ENCODE results near the gene SEMA6A. TPM values are rescaled to one million over a fixed set of nuclear protein-coding genes. Genes with fewer than 3 reads are reported as not detected.

The SEMA6A gene
- total RNA-seq, 2 experiments from 2014 or later, result not detected

DNA sequence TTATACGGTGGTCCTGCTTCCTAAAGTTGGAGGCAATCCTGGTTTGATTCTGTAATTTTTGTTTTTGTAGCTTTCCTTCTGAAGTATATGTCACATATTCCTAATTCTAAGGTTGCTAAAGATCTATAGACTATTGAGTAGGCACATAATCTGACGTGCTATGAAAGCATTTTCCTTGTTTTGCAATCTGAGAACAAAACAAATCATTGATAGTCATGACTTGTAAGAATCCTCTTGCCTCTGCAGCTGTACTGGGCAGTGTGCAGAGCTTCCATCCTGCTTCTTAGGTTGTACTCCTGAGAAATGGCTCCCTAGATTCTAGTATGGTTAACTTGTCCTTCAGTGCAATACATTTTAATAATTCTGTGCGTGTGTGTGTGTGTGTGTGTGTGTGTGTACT is 35.4 kb downstream of the SEMA6A start:
- DNase-seq, result no peak
- H3K4me1 ChIP-seq (ENCODE audit: insufficient read depth, low read length), result no peaks in the 10 kb centered on the region
- peaks cover 0 to 4% of the 10 kb centered on the region in 2 experiments for H3K9me3 ChIP-seq (ENCODE audit: control insufficient read depth in 1 of 2, insufficient read depth in 1 of 2, low read length in 2 of 2)
- no peaks in the 10 kb centered on the region for H3K36me3 ChIP-seq (ENCODE audit: insufficient read depth, low read length)
- ChIA-PET CTCF (no interaction called here), POLR2A (no interaction called here)
- no peak for ATAC-seq (ENCODE audit: poor library complexity)
- Mint-ChIP-seq H3K27ac (no peak overlapping the region), H3K9me3 (no peaks in the 10 kb centered on the region), H3K27me3 (no peaks in the 10 kb centered on the region), H3K4me3 (no peak overlapping the region), H3K4me1 (ENCODE audit: low read depth) (no peaks in the 10 kb centered on the region), H3K36me3 (ENCODE audit: low read depth) (no peaks in the 10 kb centered on the region)
- intact Hi-C loops (cut with DNase I, micrococcal nuclease), result no loop called here
- H3K4me3 ChIP-seq (ENCODE audit: low read length), result no peak overlapping the region
- H3K27ac ChIP-seq (ENCODE audit: low read depth in 1 of 2, low read length in 2 of 2), result no peak overlapping the region
- H3K27me3 ChIP-seq (ENCODE audit: control insufficient read depth in 1 of 2, insufficient read depth in 2 of 2, low read length in 2 of 2), result no peaks in the 10 kb centered on the region
- TF ChIP-seq, protein P1, sequence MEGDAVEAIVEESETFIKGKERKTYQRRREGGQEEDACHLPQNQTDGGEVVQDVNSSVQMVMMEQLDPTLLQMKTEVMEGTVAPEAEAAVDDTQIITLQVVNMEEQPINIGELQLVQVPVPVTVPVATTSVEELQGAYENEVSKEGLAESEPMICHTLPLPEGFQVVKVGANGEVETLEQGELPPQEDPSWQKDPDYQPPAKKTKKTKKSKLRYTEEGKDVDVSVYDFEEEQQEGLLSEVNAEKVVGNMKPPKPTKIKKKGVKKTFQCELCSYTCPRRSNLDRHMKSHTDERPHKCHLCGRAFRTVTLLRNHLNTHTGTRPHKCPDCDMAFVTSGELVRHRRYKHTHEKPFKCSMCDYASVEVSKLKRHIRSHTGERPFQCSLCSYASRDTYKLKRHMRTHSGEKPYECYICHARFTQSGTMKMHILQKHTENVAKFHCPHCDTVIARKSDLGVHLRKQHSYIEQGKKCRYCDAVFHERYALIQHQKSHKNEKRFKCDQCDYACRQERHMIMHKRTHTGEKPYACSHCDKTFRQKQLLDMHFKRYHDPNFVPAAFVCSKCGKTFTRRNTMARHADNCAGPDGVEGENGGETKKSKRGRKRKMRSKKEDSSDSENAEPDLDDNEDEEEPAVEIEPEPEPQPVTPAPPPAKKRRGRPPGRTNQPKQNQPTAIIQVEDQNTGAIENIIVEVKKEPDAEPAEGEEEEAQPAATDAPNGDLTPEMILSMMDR (IDR thresholded peaks at IDR 0.05), result no peak

DNA sequence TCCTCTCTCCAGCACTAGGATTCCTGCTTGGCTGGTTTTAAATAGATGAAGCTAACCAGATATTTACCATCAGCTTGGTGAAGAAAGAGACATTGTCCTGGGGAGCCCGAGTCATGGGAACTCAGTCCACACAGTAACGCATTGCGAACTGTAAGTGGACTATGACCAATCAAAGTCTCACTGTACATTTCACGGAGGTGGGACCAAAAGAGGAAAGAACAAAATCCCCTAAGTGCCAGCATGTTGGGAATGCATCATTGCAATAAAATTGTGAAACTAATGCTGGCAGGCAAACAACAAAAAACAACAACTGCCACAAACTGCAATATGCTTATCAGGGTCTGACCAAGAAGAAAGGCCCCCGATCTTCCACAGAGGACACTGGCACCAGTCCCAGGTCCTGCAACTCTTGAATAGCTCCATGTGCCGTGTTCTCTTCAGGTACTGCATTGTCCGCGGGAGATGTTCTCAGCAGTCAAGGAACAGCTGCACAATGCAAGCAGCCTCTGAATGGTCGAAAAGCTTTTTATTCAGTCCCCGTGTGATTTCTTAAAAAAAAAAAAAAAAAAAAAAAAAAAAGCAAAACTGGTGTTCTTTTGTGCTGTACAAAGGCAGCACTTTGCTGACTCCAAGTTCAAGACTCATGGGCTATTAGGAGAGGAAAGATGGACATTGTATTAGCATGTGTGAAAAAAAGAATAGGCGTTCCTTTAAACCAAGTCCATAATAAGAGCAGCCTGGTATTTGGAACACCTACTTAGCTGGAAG is 38.1 kb downstream of the SEMA6A start:
- TF ChIP-seq, protein P1 (IDR thresholded peaks at IDR 0.05), result no peak
- no peak for ATAC-seq (ENCODE audit: poor library complexity)
- H3K27me3 ChIP-seq (ENCODE audit: control insufficient read depth in 1 of 2, insufficient read depth in 2 of 2, low read length in 2 of 2), result no peaks in the 10 kb centered on the region
- intact Hi-C loops (cut with DNase I, micrococcal nuclease), result no loop called here
- no peak overlapping the region for H3K4me3 ChIP-seq (ENCODE audit: low read length)
- DNase-seq, result no peak
- Mint-ChIP-seq H3K27ac (no peak overlapping the region), H3K4me3 (no peak overlapping the region), H3K36me3 (ENCODE audit: low read depth) (no peaks in the 10 kb centered on the region), H3K27me3 (no peaks in the 10 kb centered on the region), H3K9me3 (no peaks in the 10 kb centered on the region), H3K4me1 (ENCODE audit: low read depth) (no peaks in the 10 kb centered on the region)
- ChIA-PET CTCF (interaction anchor here (0.6 kb wide), 1 partner anchor 15 kb away, joined by 3 read pairs; no protein-coding TSS in a partner anchor), POLR2A (no interaction called here)
- H3K9me3 ChIP-seq (ENCODE audit: control insufficient read depth in 1 of 2, insufficient read depth in 1 of 2, low read length in 2 of 2), result no peaks in the 10 kb centered on the region
- H3K4me1 ChIP-seq (ENCODE audit: insufficient read depth, low read length), result no peaks in the 10 kb centered on the region
- no peak overlapping the region for H3K27ac ChIP-seq (ENCODE audit: low read depth in 1 of 2, low read length in 2 of 2)
- H3K36me3 ChIP-seq (ENCODE audit: insufficient read depth, low read length), result no peaks in the 10 kb centered on the region

- ChIA-PET CTCF (no interaction called here), POLR2A (no interaction called here)
- no peak overlapping the region for H3K4me3 Mint-ChIP-seq
- H3K27me3 Mint-ChIP-seq, result no peaks in the 10 kb centered on the region
- Histone ChIP-seq H3K9me3 (ENCODE audit: control insufficient read depth in 1 of 2, insufficient read depth in 1 of 2, low read length in 2 of 2) (no peaks in the 10 kb centered on the region), H3K4me1 (ENCODE audit: insufficient read depth, low read length) (no peaks in the 10 kb centered on the region), H3K27me3 (ENCODE audit: control insufficient read depth in 1 of 2, insufficient read depth in 2 of 2, low read length in 2 of 2) (no peaks in the 10 kb centered on the region), H3K4me3 (ENCODE audit: low read length) (no peak overlapping the region), H3K36me3 (ENCODE audit: insufficient read depth, low read length) (no peaks in the 10 kb centered on the region), H3K27ac (ENCODE audit: low read depth in 1 of 2, low read length in 2 of 2) (no peak overlapping the region)
- H3K9me3 Mint-ChIP-seq, result no peaks in the 10 kb centered on the region
- no peaks in the 10 kb centered on the region for H3K36me3 Mint-ChIP-seq (ENCODE audit: low read depth)
- H3K4me1 Mint-ChIP-seq (ENCODE audit: low read depth), result no peaks in the 10 kb centered on the region
- DNase-seq (no peak), ATAC-seq (ENCODE audit: poor library complexity) (no peak)
- intact Hi-C loops (cut with DNase I, micrococcal nuclease), result no loop called here
- TF ChIP-seq, protein P1 (IDR thresholded peaks at IDR 0.05), result no peak
- no peak overlapping the region for H3K27ac Mint-ChIP-seq
These were observed 39.5 kb downstream of the SEMA6A start for GRCh38 chr5:116534964-116535651.
